ENCODE measurements around the gene MEFV. TPM values are rescaled to one million over a fixed set of nuclear protein-coding genes. Genes with fewer than 3 reads are reported as not detected.

Gene MEFV
- total and polyA plus RNA-seq, 2 of the 13 experiments (the other 11 are each of a cell fraction or from before 2014, with no cell fraction given), result 0.22 TPM; not detected in 1

DNA sequence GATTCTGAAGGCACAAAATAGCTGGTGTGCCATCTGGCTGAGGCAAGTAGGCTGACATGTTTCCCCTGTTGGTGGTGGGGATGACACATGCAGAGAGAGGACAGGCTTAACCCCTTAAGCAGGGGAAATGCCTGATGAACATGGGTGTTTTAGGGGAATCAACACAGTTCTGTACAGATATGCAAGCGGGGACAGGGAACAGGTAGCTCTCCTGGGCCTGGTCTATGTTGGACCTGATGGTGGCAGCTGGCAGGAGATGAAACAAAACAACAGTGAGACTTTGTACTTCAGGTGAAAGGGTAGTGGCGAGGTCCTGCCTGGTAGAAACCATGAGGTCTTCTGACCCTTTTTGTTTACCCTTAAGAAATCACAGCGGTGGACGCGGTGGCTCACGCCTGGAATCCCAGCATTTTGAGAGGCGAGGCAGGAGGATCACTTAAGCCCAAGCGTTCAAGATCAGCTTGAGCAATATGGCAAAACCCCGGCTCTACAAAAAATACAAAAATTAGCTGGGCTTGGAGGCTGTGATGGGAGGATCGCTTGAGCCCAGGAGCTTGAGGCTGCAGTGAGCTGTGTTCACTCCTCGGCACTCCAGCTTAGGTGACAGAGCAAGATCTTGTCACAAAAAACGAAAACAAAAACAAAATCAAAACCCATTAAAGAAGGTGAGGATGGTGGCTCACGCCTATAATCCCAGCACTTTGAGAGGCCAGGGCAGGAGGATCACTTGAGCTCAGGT, 57.9 kb downstream of the MEFV start (continued):
- TF ChIP-seq NFE2L1 (CRISPR knock-in tag; IDR thresholded peaks at IDR 0.05; ENCODE audit: borderline replicate concordance) (no peak), ZNF296 (CRISPR knock-in tag; conservative IDR thresholded peaks at IDR 0.05) (no peak), ZFP62 (CRISPR knock-in tag; IDR thresholded peaks at IDR 0.05) (no peak), PLRG1 (conservative IDR thresholded peaks at IDR 0.05) (no peak), RARA (CRISPR knock-in tag; IDR thresholded peaks at IDR 0.05) (peak; percentile 77), SRSF1 (optimal IDR thresholded peaks at IDR 0.05; ENCODE audit: low read depth, low read length) (no peak), ZBTB42 (CRISPR knock-in tag; IDR thresholded peaks at IDR 0.05) (no peak), BRD4 (CRISPR knock-in tag; IDR thresholded peaks at IDR 0.05) (no peak), ZKSCAN5 (CRISPR knock-in tag; IDR thresholded peaks at IDR 0.05) (no peak), ZNF562 (CRISPR knock-in tag; IDR thresholded peaks at IDR 0.05; ENCODE audit: borderline replicate concordance) (no peak), PRMT3 (CRISPR knock-in tag; IDR thresholded peaks at IDR 0.05; ENCODE audit: borderline replicate concordance, low read depth) (no peak), DNMT3B (CRISPR knock-in tag; conservative IDR thresholded peaks at IDR 0.05) (no peak), RAD21 (CRISPR knock-in tag; IDR thresholded peaks at IDR 0.05) (no peak), ZNF546 (CRISPR knock-in tag; conservative IDR thresholded peaks at IDR 0.05) (0 out of 2 replicates have a peak, but pooled peaks have one; percentile 40), HDAC1 (CRISPR knock-in tag; IDR thresholded peaks at IDR 0.05) (no peak), THYN1 (CRISPR knock-in tag; IDR thresholded peaks at IDR 0.05; ENCODE audit: borderline replicate concordance, low read depth) (no peak), HMGA1 (CRISPR knock-in tag; conservative IDR thresholded peaks at IDR 0.05) (no peak)
- TF ChIP-seq, protein P1, sequence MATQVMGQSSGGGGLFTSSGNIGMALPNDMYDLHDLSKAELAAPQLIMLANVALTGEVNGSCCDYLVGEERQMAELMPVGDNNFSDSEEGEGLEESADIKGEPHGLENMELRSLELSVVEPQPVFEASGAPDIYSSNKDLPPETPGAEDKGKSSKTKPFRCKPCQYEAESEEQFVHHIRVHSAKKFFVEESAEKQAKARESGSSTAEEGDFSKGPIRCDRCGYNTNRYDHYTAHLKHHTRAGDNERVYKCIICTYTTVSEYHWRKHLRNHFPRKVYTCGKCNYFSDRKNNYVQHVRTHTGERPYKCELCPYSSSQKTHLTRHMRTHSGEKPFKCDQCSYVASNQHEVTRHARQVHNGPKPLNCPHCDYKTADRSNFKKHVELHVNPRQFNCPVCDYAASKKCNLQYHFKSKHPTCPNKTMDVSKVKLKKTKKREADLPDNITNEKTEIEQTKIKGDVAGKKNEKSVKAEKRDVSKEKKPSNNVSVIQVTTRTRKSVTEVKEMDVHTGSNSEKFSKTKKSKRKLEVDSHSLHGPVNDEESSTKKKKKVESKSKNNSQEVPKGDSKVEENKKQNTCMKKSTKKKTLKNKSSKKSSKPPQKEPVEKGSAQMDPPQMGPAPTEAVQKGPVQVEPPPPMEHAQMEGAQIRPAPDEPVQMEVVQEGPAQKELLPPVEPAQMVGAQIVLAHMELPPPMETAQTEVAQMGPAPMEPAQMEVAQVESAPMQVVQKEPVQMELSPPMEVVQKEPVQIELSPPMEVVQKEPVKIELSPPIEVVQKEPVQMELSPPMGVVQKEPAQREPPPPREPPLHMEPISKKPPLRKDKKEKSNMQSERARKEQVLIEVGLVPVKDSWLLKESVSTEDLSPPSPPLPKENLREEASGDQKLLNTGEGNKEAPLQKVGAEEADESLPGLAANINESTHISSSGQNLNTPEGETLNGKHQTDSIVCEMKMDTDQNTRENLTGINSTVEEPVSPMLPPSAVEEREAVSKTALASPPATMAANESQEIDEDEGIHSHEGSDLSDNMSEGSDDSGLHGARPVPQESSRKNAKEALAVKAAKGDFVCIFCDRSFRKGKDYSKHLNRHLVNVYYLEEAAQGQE (IDR thresholded peaks at IDR 0.05; ENCODE audit: borderline replicate concordance in 1 of 2, low read depth in 1 of 2, low read length in 2 of 2), result no peak
- TF ChIP-seq, protein P2, sequence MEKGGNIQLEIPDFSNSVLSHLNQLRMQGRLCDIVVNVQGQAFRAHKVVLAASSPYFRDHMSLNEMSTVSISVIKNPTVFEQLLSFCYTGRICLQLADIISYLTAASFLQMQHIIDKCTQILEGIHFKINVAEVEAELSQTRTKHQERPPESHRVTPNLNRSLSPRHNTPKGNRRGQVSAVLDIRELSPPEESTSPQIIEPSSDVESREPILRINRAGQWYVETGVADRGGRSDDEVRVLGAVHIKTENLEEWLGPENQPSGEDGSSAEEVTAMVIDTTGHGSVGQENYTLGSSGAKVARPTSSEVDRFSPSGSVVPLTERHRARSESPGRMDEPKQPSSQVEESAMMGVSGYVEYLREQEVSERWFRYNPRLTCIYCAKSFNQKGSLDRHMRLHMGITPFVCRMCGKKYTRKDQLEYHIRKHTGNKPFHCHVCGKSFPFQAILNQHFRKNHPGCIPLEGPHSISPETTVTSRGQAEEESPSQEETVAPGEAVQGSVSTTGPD (CRISPR knock-in tag; IDR thresholded peaks at IDR 0.05), result no peak; the same call in 1 of the 2 replicates
- TF ChIP-seq, protein P3, sequence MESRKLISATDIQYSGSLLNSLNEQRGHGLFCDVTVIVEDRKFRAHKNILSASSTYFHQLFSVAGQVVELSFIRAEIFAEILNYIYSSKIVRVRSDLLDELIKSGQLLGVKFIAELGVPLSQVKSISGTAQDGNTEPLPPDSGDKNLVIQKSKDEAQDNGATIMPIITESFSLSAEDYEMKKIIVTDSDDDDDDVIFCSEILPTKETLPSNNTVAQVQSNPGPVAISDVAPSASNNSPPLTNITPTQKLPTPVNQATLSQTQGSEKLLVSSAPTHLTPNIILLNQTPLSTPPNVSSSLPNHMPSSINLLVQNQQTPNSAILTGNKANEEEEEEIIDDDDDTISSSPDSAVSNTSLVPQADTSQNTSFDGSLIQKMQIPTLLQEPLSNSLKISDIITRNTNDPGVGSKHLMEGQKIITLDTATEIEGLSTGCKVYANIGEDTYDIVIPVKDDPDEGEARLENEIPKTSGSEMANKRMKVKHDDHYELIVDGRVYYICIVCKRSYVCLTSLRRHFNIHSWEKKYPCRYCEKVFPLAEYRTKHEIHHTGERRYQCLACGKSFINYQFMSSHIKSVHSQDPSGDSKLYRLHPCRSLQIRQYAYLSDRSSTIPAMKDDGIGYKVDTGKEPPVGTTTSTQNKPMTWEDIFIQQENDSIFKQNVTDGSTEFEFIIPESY (CRISPR knock-in tag; IDR thresholded peaks at IDR 0.05), result no peak; the same call in 1 of the 2 replicates
- TF ChIP-seq, protein P4, sequence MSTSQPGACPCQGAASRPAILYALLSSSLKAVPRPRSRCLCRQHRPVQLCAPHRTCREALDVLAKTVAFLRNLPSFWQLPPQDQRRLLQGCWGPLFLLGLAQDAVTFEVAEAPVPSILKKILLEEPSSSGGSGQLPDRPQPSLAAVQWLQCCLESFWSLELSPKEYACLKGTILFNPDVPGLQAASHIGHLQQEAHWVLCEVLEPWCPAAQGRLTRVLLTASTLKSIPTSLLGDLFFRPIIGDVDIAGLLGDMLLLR (CRISPR knock-in tag; IDR thresholded peaks at IDR 0.05), result no peak
- TF ChIP-seq, protein P5, sequence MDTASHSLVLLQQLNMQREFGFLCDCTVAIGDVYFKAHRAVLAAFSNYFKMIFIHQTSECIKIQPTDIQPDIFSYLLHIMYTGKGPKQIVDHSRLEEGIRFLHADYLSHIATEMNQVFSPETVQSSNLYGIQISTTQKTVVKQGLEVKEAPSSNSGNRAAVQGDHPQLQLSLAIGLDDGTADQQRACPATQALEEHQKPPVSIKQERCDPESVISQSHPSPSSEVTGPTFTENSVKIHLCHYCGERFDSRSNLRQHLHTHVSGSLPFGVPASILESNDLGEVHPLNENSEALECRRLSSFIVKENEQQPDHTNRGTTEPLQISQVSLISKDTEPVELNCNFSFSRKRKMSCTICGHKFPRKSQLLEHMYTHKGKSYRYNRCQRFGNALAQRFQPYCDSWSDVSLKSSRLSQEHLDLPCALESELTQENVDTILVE (CRISPR knock-in tag; IDR thresholded peaks at IDR 0.05), result no peak
